Muscle layer of colon (tissue), 2 donors: ENCODE results near the gene ERI3.

Experiments
- H3K27ac ChIP-seq: one replicate; pipeline ENCODE4 v1.7.0; 2013; ENCODE audit warnings: low read depth, mild to moderate bottlenecking, low read length, moderate library complexity
- H3K27me3 ChIP-seq, 2 donors: one replicate each; pipeline ENCODE4 v1.7.0; 2013; ENCODE audit warnings: low read length in 2 of 2, mild to moderate bottlenecking in 2 of 2; ENCODE audit not compliant: insufficient read depth in 2 of 2, control insufficient read depth in 1 of 2
- H3K36me3 ChIP-seq: one replicate; pipeline ENCODE4 v1.7.0; 2013; ENCODE audit warnings: mild to moderate bottlenecking, low read length; ENCODE audit not compliant: insufficient read depth
- H3K4me1 ChIP-seq: one replicate; pipeline ENCODE4 v1.7.0; 2013; ENCODE audit warnings: mild to moderate bottlenecking, low read length; ENCODE audit not compliant: insufficient read depth
- H3K4me3 ChIP-seq, 2 donors: one replicate each; pipeline ENCODE4 v1.7.0; 2013; ENCODE audit warnings: low read length in 2 of 2, low read depth in 1 of 2, mild to moderate bottlenecking in 1 of 2, moderate library complexity in 1 of 2
- H3K9ac ChIP-seq: one replicate; pipeline ENCODE4 v1.7.0; 2013; ENCODE audit warnings: low read length
- H3K9me3 ChIP-seq: one replicate; pipeline ENCODE4 v1.7.0; 2013; ENCODE audit warnings: mild to moderate bottlenecking, low read length
- donor health status: abdominal sarcoma.
- donor health status: Adenocarcinoma of cecum.

Gene ERI3

GRCh38 chr1:44294588-44295007 is 60.5 kb downstream of the ERI3 start:
- no peak overlapping the region for H3K9ac ChIP-seq
- H3K27ac ChIP-seq: no peak overlapping the region

GRCh38 chr1:44293761-44294315 is 61.2 kb downstream of the ERI3 start:
- Histone ChIP-seq H3K36me3 (peaks cover 31% of the 10 kb centered on the region), H3K9ac (no peak overlapping the region), H3K4me1 (peaks cover 12% of the 10 kb centered on the region), H3K27ac (no peak overlapping the region), H3K27me3 (no peaks in the 10 kb centered on the region), H3K4me3 (no peak overlapping the region), H3K9me3 (no peaks in the 10 kb centered on the region)

More at GRCh38 chr1:44294588-44295007, 60.5 kb downstream of the ERI3 start:
- H3K36me3 ChIP-seq: peaks cover 28% of the 10 kb centered on the region
- no peak overlapping the region for H3K4me3 ChIP-seq
- H3K27me3 ChIP-seq: no peaks in the 10 kb centered on the region
- no peaks in the 10 kb centered on the region for H3K9me3 ChIP-seq
- peaks cover 12% of the 10 kb centered on the region for H3K4me1 ChIP-seq

GRCh38 chr1:44292651-44293050 is 62.4 kb downstream of the ERI3 start:
- Histone ChIP-seq H3K9ac (no peak overlapping the region), H3K27ac (no peak overlapping the region), H3K4me3 (no peak overlapping the region), H3K4me1 (peaks cover 12% of the 10 kb centered on the region), H3K27me3 (no peaks in the 10 kb centered on the region), H3K36me3 (peaks cover 26% of the 10 kb centered on the region), H3K9me3 (no peaks in the 10 kb centered on the region)

GRCh38 chr1:44290250-44291094 is 64.6 kb downstream of the ERI3 start:
- Histone ChIP-seq H3K4me1 (peaks cover 12% of the 10 kb centered on the region), H3K9me3 (no peaks in the 10 kb centered on the region), H3K27ac (no peak overlapping the region), H3K4me3 (no peak overlapping the region), H3K27me3 (no peaks in the 10 kb centered on the region), H3K9ac (no peak overlapping the region), H3K36me3 (peaks cover 25% of the 10 kb centered on the region)

GRCh38 chr1:44289530-44289929 is 65.5 kb downstream of the ERI3 start:
- Histone ChIP-seq H3K4me3 (no peak overlapping the region), H3K27ac (no peak overlapping the region), H3K9me3 (no peaks in the 10 kb centered on the region), H3K27me3 (no peaks in the 10 kb centered on the region), H3K36me3 (peaks cover 26% of the 10 kb centered on the region), H3K4me1 (peaks cover 12% of the 10 kb centered on the region), H3K9ac (no peak overlapping the region)

GRCh38 chr1:44288883-44289282 is 66.2 kb downstream of the ERI3 start:
- Histone ChIP-seq H3K27me3 (no peaks in the 10 kb centered on the region), H3K9ac (no peak overlapping the region), H3K27ac (no peak overlapping the region), H3K36me3 (peaks cover 32% of the 10 kb centered on the region), H3K9me3 (no peaks in the 10 kb centered on the region), H3K4me3 (no peak overlapping the region), H3K4me1 (peaks cover 6% of the 10 kb centered on the region)

- H3K27ac ChIP-seq: no peak overlapping the region
These were observed 70.9 kb downstream of the ERI3 start for GRCh38 chr1:44284184-44284583.

GRCh38 chr1:44283524-44284173 is 71.4 kb downstream of the ERI3 start:
- no peaks in the 10 kb centered on the region for H3K9me3 ChIP-seq
- no peak overlapping the region for H3K4me3 ChIP-seq
- no peaks in the 10 kb centered on the region for H3K4me1 ChIP-seq
- no peak overlapping the region for H3K27ac ChIP-seq
- H3K27me3 ChIP-seq: no peaks in the 10 kb centered on the region
- H3K36me3 ChIP-seq: peaks cover 27% of the 10 kb centered on the region
- H3K9ac ChIP-seq: no peak overlapping the region

More at GRCh38 chr1:44284184-44284583, 70.9 kb downstream of the ERI3 start:
- H3K27me3 ChIP-seq: no peaks in the 10 kb centered on the region
- no peak overlapping the region for H3K4me3 ChIP-seq
- H3K4me1 ChIP-seq: no peaks in the 10 kb centered on the region
- H3K36me3 ChIP-seq: peaks cover 27% of the 10 kb centered on the region
- H3K9ac ChIP-seq: no peak overlapping the region
- no peaks in the 10 kb centered on the region for H3K9me3 ChIP-seq

GRCh38 chr1:44282704-44283426 is 72.2 kb downstream of the ERI3 start:
- peaks cover 27% of the 10 kb centered on the region for H3K36me3 ChIP-seq
- no peaks in the 10 kb centered on the region for H3K9me3 ChIP-seq
- no peaks in the 10 kb centered on the region for H3K4me1 ChIP-seq
- no peak overlapping the region for H3K4me3 ChIP-seq
- H3K27me3 ChIP-seq: no peaks in the 10 kb centered on the region
- H3K27ac ChIP-seq: no peak overlapping the region
- no peak overlapping the region for H3K9ac ChIP-seq

GRCh38 chr1:44281962-44282703 is 72.9 kb downstream of the ERI3 start:
- H3K9ac ChIP-seq: no peak overlapping the region
- no peaks in the 10 kb centered on the region for H3K4me1 ChIP-seq
- H3K4me3 ChIP-seq: no peak overlapping the region
- H3K9me3 ChIP-seq: no peaks in the 10 kb centered on the region
- peaks cover 27% of the 10 kb centered on the region for H3K36me3 ChIP-seq
- no peak overlapping the region for H3K27ac ChIP-seq
- H3K27me3 ChIP-seq: no peaks in the 10 kb centered on the region
